Bone marrow (tissue), 2 donors: Measurements from ENCODE around the gene DCLK1.

Source experiments
- DNase-seq, 2 donors: peaks; one replicate each; lab custom pipeline; 2025; lab: John Stamatoyannopoulos, UW

The DCLK1 gene

GRCh38 chr13:35826626-35827254 is 304.4 kb downstream of the DCLK1 start:
- no peak for DNase-seq

- DNase-seq = no peak
Observed at GRCh38 chr13:35824825-35825224, 306.4 kb downstream of the DCLK1 start.

- no peak for DNase-seq
Observed at GRCh38 chr13:35824395-35824794, 306.8 kb downstream of the DCLK1 start.

DNA sequence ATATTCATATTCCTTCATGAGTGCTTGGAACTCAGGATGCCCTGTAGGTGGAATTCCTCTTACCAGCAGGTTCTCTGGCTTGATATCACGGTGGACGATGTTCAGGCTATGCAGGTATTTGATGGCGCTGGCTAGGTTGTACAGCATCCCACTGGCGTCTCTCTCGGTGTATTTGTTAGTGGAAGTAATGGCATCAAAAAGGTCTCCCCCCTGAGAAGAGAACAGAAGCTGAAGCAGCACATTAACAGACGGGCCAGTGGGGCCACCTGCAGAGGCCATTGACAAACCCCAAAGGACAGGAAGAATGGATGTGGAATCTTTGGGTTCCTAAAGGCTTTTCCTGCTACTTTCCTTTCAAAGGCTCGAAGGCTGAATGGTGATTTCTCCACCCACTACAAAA is 308.5 kb downstream of the DCLK1 start:
- DNase-seq = no peak

DNA sequence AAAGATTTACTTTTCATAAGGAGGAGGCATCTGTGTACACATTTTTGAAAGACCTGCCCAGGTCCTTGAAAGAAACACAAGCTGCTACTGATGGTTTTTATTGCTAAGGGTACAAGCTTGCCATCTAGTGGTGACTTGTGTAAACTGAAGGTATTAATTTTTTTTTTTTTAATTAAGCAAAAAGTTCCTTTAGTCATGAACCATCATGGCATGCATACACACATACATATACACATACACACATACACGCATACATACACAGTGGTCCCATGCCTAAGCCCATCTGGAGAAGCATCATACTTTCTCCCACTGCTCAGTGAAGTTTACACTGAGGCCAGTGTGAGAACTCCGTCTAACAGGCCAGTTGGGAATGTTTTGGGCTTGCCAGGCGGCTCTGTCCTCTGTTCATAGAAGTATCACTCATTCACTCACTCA is 312.5 kb downstream of the DCLK1 start:
- DNase-seq = no peak

GRCh38 chr13:35817642-35818607 is 313.3 kb downstream of the DCLK1 start:
- DNase-seq = no peak

DNA sequence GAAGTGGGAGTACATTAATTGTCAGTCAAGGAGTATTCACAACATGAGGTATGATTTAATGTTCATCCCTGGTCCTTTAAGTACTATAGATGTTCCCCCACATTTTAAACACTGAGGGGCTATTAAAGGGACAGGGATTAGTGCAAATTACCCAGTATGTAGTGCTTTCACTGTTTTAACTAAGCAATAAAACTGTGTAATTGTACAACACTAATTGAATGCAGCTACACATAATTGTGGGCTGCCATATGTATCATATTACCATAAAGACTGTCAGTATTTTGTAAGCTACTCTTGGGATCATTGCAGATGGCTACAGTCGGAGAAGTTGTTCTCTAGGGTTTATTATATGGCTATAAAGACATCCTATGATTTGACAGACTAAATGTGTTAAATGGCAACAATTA is 316.6 kb downstream of the DCLK1 start:
- no peak for DNase-seq

- DNase-seq = no peak
Observed at GRCh38 chr13:35812736-35813135, 318.4 kb downstream of the DCLK1 start.

- DNase-seq = no peak
Observed at GRCh38 chr13:35810321-35810720, 320.9 kb downstream of the DCLK1 start.

- DNase-seq = no peak
Observed at GRCh38 chr13:35808846-35809245, 322.3 kb downstream of the DCLK1 start.

GRCh38 chr13:35804901-35805300 is 326.3 kb downstream of the DCLK1 start:
- no peak for DNase-seq

- DNase-seq = no peak
Observed at GRCh38 chr13:35797991-35798390, 333.2 kb downstream of the DCLK1 start.

- DNase-seq = no peak
Observed at GRCh38 chr13:35797244-35797643, 333.9 kb downstream of the DCLK1 start.

- DNase-seq = no peak
Observed at GRCh38 chr13:35796623-35797022, 334.6 kb downstream of the DCLK1 start.

DNA sequence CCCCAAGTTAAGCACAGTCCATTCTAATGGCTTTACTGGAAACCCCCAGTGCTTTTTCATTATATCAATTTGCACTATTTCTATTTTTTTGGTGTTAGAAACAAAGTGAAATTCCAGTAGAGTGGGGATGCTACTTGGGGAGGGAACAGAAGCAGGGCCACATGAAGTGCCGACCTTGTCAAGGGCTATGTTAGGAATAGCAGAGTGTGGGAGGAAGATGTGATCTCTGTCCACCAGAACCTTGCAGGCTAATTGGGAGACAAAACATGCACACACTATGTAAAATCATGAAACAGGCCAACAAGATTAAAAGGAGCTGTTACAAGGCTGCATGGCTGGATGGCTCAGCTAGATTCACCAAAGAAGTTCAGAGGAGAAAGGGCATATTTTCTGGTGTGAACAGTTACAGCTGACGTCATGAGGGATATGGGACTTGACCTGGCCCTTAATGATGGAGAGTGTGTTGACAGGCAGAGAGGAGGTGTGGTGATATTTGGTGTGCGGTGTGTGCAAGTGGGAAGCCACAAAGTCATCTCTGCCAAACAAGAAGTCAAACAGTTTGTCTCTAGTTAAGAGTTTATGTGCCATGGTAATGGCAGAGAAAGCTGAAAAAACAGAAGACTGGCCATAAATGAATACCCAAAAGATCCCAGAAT is 336.3 kb downstream of the DCLK1 start:
- no peak for DNase-seq

DNA sequence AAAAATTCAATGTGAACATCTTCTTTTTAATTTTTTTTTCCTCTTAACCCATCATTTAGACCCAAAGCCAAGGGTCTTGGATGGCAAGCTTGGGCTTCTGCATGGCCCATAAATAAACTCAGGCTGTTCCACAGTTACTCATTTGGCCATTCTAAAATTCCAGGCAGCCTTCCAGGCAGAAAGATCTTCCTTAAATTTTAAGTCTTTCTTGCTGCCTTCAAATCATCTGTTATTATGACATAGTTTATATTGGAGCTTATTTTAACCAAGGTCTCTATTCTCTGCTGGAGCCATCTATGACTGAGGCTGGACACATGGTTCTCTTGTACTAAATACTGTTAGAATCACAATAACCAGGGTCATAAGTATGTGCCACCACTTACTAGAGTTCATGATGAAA is 337.4 kb downstream of the DCLK1 start:
- DNase-seq = no peak

GRCh38 chr13:35792911-35793310 is 338.3 kb downstream of the DCLK1 start:
- no peak for DNase-seq

GRCh38 chr13:35792021-35792420 is 339.2 kb downstream of the DCLK1 start:
- no peak for DNase-seq

- DNase-seq = no peak
Observed at GRCh38 chr13:35791184-35791851, 339.9 kb downstream of the DCLK1 start.

GRCh38 chr13:35789335-35790165 is 341.6 kb downstream of the DCLK1 start:
- peak in 1 of 2 donors; percentile 17 for DNase-seq

DNA sequence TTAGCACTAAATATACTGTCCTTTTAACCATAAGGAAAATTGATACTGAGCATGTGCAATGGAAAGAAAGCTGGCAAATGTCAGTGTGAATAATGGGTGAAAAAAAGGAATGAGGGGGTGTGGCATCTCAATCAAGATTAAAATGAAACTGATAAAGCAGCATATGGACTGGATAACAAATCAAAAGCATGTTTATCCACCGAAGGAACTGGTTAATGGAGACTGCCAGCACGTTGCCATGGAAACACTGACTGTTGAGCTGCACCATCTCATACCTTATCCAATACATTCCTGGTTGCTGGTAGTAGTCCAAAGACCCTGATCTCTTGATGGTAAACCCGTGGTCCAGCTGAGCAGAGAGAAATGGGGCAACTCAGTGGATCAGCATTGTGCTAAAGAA is 343.2 kb downstream of the DCLK1 start:
- DNase-seq = no peak
